ENCODE data around the gene TRIM47. TPM values are rescaled to one million over a fixed set of nuclear protein-coding genes. Genes with fewer than 3 reads are reported as not detected.

TRIM47 gene
- total RNA-seq, 2 experiments from 2014 or later: 16.4 to 18.3 TPM

GRCh38 chr17:75828076-75828400 is 50.3 kb downstream of the TRIM47 start:
- H3K9me3 Mint-ChIP-seq: no peaks in the 10 kb centered on the region
- H3K27me3 Mint-ChIP-seq: no peaks in the 10 kb centered on the region
- peaks cover 13% of the 10 kb centered on the region for H3K36me3 Mint-ChIP-seq
- peaks cover 14% of the 10 kb centered on the region for H3K4me1 Mint-ChIP-seq
- H3K27ac Mint-ChIP-seq: peak overlapping the region; percentile 86
- no peak for DNase-seq
- peak overlapping the region; percentile 40 for H3K4me3 Mint-ChIP-seq

- Mint-ChIP-seq H3K27me3 (no peaks in the 10 kb centered on the region), H3K27ac (peak overlapping the region; percentile 86), H3K4me1 (peaks cover 13% of the 10 kb centered on the region), H3K9me3 (no peaks in the 10 kb centered on the region), H3K4me3 (peak overlapping the region; percentile 40), H3K36me3 (peaks cover 12% of the 10 kb centered on the region)
- peak; percentile 66 for DNase-seq
Measured at GRCh38 chr17:75827308-75828075, 50.9 kb downstream of the TRIM47 start.

GRCh38 chr17:75826561-75827307 is 51.6 kb downstream of the TRIM47 start:
- H3K9me3 Mint-ChIP-seq: no peaks in the 10 kb centered on the region
- H3K4me3 Mint-ChIP-seq: no peak overlapping the region
- H3K4me1 Mint-ChIP-seq: peaks cover 15% of the 10 kb centered on the region
- H3K27ac Mint-ChIP-seq: peak overlapping the region; percentile 74
- peaks cover 14% of the 10 kb centered on the region for H3K36me3 Mint-ChIP-seq
- no peak for DNase-seq
- no peaks in the 10 kb centered on the region for H3K27me3 Mint-ChIP-seq

GRCh38 chr17:75825748-75826370 is 52.5 kb downstream of the TRIM47 start:
- no peak for DNase-seq
- Mint-ChIP-seq H3K27me3 (no peaks in the 10 kb centered on the region), H3K4me1 (peaks cover 19% of the 10 kb centered on the region), H3K9me3 (no peaks in the 10 kb centered on the region), H3K27ac (peak overlapping the region; percentile 28), H3K36me3 (peaks cover 17% of the 10 kb centered on the region), H3K4me3 (no peak overlapping the region)

- no peak for DNase-seq
- no peak overlapping the region for H3K4me3 Mint-ChIP-seq
- peaks cover 19% of the 10 kb centered on the region for H3K4me1 Mint-ChIP-seq
- peak overlapping the region; percentile 28 for H3K27ac Mint-ChIP-seq
- H3K27me3 Mint-ChIP-seq: no peaks in the 10 kb centered on the region
- H3K9me3 Mint-ChIP-seq: no peaks in the 10 kb centered on the region
- peaks cover 14% of the 10 kb centered on the region for H3K36me3 Mint-ChIP-seq
Measured at GRCh38 chr17:75825149-75825552, 53.2 kb downstream of the TRIM47 start.

GRCh38 chr17:75824666-75825065 is 53.7 kb downstream of the TRIM47 start:
- Mint-ChIP-seq H3K4me1 (peaks cover 19% of the 10 kb centered on the region), H3K27me3 (no peaks in the 10 kb centered on the region), H3K9me3 (no peaks in the 10 kb centered on the region), H3K27ac (no peak overlapping the region), H3K36me3 (peaks cover 11% of the 10 kb centered on the region), H3K4me3 (no peak overlapping the region)
- DNase-seq: no peak

Other genes starting within 250 kb of the TRIM47 start
- gene SMIM5, start 245.1 kb downstream of the TRIM47 start, total RNA-seq: under 1 TPM; 0.14 to 0.16 TPM
- 10 to 100 TPM; 31.4 to 32.6 TPM for gene RECQL5, start 211.4 kb downstream of the TRIM47 start, total RNA-seq
- gene SAP30BP, start 211.2 kb downstream of the TRIM47 start, total RNA-seq: 100 to 1,000 TPM in 1 of 2 experiments, 10 to 100 TPM in 1; 93.4 to 101 TPM
- 1 to 10 TPM in 1 of 2 experiments, under 1 TPM in 1; 0.64 to 1.4 TPM for gene ITGB4, start 157.1 kb downstream of the TRIM47 start, total RNA-seq
- 10 to 100 TPM; 33.2 to 33.6 TPM for gene GALK1, start 113.4 kb downstream of the TRIM47 start, total RNA-seq
- gene UNK, start 93.8 kb downstream of the TRIM47 start, total RNA-seq: 10 to 100 TPM; 26.9 to 27.4 TPM
- gene UNC13D, start 34.2 kb downstream of the TRIM47 start, total RNA-seq: 100 to 1,000 TPM; 145 to 156 TPM
- gene WBP2, start 23.2 kb downstream of the TRIM47 start, total RNA-seq: 10 to 100 TPM; 45.0 to 49.3 TPM
- gene TRIM65, start 18.4 kb upstream of the TRIM47 start, total RNA-seq: 10 to 100 TPM; 37.2 to 41.7 TPM
- 100 to 1,000 TPM; 148 to 161 TPM for gene MRPL38, start 26.3 kb upstream of the TRIM47 start, total RNA-seq
- 10 to 100 TPM; 14.9 to 16.6 TPM for gene FBF1, start 62.5 kb upstream of the TRIM47 start, total RNA-seq
- gene ACOX1, start 100.6 kb upstream of the TRIM47 start, total RNA-seq: 10 to 100 TPM; 26.3 to 26.9 TPM
- 10 to 100 TPM; 12.5 to 14.2 TPM for gene TEN1, start 100.7 kb upstream of the TRIM47 start, total RNA-seq
- 1 to 10 TPM; 4.9 to 5.5 TPM for gene CDK3, start 122.3 kb upstream of the TRIM47 start, total RNA-seq
- gene EVPL, start 148.7 kb upstream of the TRIM47 start, total RNA-seq: 1 to 10 TPM; 2.0 to 2.5 TPM
- 100 to 1,000 TPM; 140 to 141 TPM for gene SRP68, start 193.9 kb upstream of the TRIM47 start, total RNA-seq
- 1 to 10 TPM; 2.5 to 2.7 TPM for gene GALR2, start 196.2 kb upstream of the TRIM47 start, total RNA-seq
- gene ZACN, start 200.6 kb upstream of the TRIM47 start, total RNA-seq: 1 to 10 TPM; 3.7 TPM
- gene EXOC7, start 225.2 kb upstream of the TRIM47 start, total RNA-seq: 10 to 100 TPM; 81.2 to 88.1 TPM

Data from activated naive CD8-positive, alpha-beta T cell treated with anti-CD3 and anti-CD28 coated beads for 36 hours (primary cell).